Placental pericyte (primary cell): ENCODE results near the gene GIN1. TPM values are rescaled to one million over a fixed set of nuclear protein-coding genes. Genes with fewer than 3 reads are reported as not detected.

ENCODE experiments used
- total RNA-seq: library from RNA; depleted of rRNA; stranded (reverse); fragments of >200 nt; gene quantifications from 2 replicates; pipeline ENCODE4 v1.2.3, GENCODE V29; 2012

Gene GIN1, protein sequence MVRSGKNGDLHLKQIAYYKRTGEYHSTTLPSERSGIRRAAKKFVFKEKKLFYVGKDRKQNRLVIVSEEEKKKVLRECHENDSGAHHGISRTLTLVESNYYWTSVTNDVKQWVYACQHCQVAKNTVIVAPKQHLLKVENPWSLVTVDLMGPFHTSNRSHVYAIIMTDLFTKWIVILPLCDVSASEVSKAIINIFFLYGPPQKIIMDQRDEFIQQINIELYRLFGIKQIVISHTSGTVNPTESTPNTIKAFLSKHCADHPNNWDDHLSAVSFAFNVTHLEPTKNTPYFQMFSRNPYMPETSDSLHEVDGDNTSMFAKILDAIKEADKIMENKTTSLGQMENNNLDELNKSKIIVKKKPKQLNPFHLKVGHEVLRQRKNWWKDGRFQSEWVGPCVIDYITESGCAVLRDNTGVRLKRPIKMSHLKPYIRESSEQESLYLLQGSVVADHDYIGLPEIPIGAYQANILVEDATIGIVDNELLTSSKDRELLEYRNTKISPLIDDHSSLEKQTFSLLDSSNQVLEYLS
- total RNA-seq = 4.2 and 6.4 TPM in 2 replicates

DNA sequence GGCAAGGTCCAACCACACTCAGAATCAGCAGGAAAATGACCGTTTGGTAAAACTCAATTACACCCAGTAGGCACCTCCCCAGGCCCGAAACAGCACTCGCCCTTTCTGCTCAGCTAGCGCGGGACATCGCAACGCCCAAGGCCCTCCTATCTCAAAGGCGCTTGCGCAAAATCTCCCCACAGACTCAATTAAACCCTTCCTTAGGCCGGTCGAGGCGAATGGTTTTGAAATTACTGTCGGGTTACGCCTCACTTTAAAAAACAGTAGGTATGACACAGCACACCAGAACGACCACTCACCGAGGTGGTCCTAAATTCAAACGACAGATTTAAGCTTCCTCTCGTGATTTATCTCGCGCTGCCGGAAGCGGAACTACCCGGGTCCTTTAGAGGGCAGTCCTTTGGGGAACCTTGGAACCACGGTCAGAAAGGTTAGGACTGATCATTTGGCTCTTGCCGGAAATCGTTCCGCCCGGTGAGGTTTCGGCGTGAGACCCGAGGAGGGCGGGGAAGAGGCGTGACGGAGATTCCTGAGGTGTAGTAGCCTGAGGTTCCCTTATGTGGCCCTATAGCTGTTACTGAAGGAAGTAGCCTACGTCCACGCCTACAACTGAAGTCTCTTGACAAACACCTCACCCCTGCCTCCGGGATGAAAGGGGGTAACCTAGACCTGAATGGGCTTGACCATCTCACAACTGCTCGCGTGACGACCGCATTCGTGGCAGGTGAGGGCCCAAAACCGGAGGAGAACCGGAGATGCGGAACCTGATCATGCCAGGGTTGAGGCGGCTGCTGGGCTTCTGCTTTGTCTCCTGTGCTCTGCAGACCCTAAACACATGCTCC, at the start of gene GIN1, which contains the start of gene PPIP5K2:
Gene GIN1, minus strand, starts transcription at position 374 of the 842 bp plus-strand sequence. CDS start 11,431 bp downstream, outside the sequence.
Gene PPIP5K2, plus strand, starts transcription at position 537 of the 842 bp plus-strand sequence. CDS start 9,289 bp downstream, outside the sequence.

Other genes starting within 250 kb of the GIN1 start
- gene PPIP5K2, start 163 bp upstream of the GIN1 start, total RNA-seq = 33.9 and 81.5 TPM in 2 replicates
- gene MACIR, start 138.6 kb upstream of the GIN1 start, total RNA-seq = 1.5 and 13.2 TPM in 2 replicates